HepG2 (cell line): ENCODE results near the gene SLC4A5. TPM values are rescaled to one million over a fixed set of nuclear protein-coding genes. Genes with fewer than 3 reads are reported as not detected.
A peak's percentile ranks its signal among the peaks of the same experiment; 100 is the strongest.

ENCODE experiments used
- BCL6 ChIP-seq: IDR thresholded peaks from 2 replicates; pipeline ENCODE4 v1.6.1; 2016; ENCODE audit warnings: missing genetic modification reagents, missing compliant biosample characterization
- CBFB ChIP-seq: sonication (generic); formaldehyde crosslinking; IDR thresholded peaks from 2 replicates; pipeline ENCODE4 v1.4.0; 2020; ENCODE audit warnings: missing genetic modification reagents
- FOXA1 ChIP-seq, 2 experiments: fragments of 450-650 bp in 1 of 2; sonication (generic) in 1 of 2; formaldehyde crosslinking in 1 of 2; IDR thresholded peaks; 2 replicates each; pipeline versions ENCODE4 v1.4.0 to v1.6.1; 2016 to 2020; ENCODE audit warnings: missing genetic modification reagents in 1 of 2
- FOXP1 ChIP-seq, 2 experiments: fragments of 450-650 bp in 1 of 2; IDR thresholded peaks; 2 replicates each; pipeline ENCODE4 v1.6.1; 2017 to 2018; ENCODE audit warnings: antibody characterized with exemption in 1 of 2
- HIVEP1 ChIP-seq: sonication (generic); formaldehyde crosslinking; IDR thresholded peaks from 2 replicates; pipeline ENCODE4 v1.4.0; 2020; ENCODE audit warnings: mild to moderate bottlenecking, missing genetic modification reagents
- MAFK ChIP-seq, 2 experiments: IDR thresholded peaks in 1 of 2; conservative IDR thresholded peaks in 1 of 2; 2 replicates each; pipeline ENCODE4 v1.6.1; 2011; ENCODE audit warnings: improper control_type of control experiment in 2 of 2, low read length in 2 of 2
- NFRKB ChIP-seq: fragments of 450-650 bp; IDR thresholded peaks from 2 replicates; pipeline ENCODE4 v1.6.1; 2017
- ONECUT2 ChIP-seq: sonication (generic); formaldehyde crosslinking; IDR thresholded peaks from 2 replicates; pipeline ENCODE4 v1.4.0; 2020; ENCODE audit warnings: missing genetic modification reagents
- POLR2G ChIP-seq: fragments of 200-400 bp; formaldehyde crosslinking; IDR thresholded peaks from 2 replicates; pipeline ENCODE4 v1.6.1; 2018; ENCODE audit warnings: mild to moderate bottlenecking, low read depth, low read length, moderate library complexity
- SAP130 ChIP-seq: IDR thresholded peaks from 2 replicates; pipeline ENCODE4 v1.6.1; 2016; ENCODE audit warnings: low read depth
- SUZ12 ChIP-seq: fragments of 150-350 bp; IDR thresholded peaks from 2 replicates; pipeline ENCODE4 v1.6.1; 2014; ENCODE audit warnings: low read depth, low read length
- TAF15 ChIP-seq: fragments of 200-400 bp; formaldehyde crosslinking; IDR thresholded peaks from one replicate; pipeline ENCODE4 v1.6.1; 2018; ENCODE audit warnings: mild to moderate bottlenecking, low read depth, low read length; ENCODE audit not compliant: poor library complexity, severe bottlenecking
- WIZ ChIP-seq: sonication (generic); formaldehyde crosslinking; IDR thresholded peaks from 2 replicates; pipeline ENCODE4 v1.5.1; 2020; ENCODE audit warnings: mild to moderate bottlenecking, missing genetic modification reagents
- ZNF20 ChIP-seq: sonication (generic); formaldehyde crosslinking; IDR thresholded peaks from 2 replicates; pipeline ENCODE4 v1.4.0; 2020; ENCODE audit warnings: mild to moderate bottlenecking, moderate library complexity, missing genetic modification reagents
- ZNF432 ChIP-seq: sonication (generic); formaldehyde crosslinking; IDR thresholded peaks from 2 replicates; pipeline ENCODE4 v1.5.0; 2020; ENCODE audit warnings: missing genetic modification reagents, mild to moderate bottlenecking, borderline replicate concordance
- ZNF552 ChIP-seq: sonication (generic); formaldehyde crosslinking; IDR thresholded peaks from 2 replicates; pipeline ENCODE4 v1.9.0; 2022; ENCODE audit warnings: missing genetic modification reagents, mild to moderate bottlenecking, borderline replicate concordance
- ZNF558 ChIP-seq: sonication (generic); formaldehyde crosslinking; IDR thresholded peaks from 2 replicates; pipeline ENCODE4 v1.9.0; 2022; ENCODE audit warnings: mild to moderate bottlenecking, missing genetic modification reagents, borderline replicate concordance
- ZNF589 ChIP-seq: sonication (generic); formaldehyde crosslinking; conservative IDR thresholded peaks from 2 replicates; pipeline ENCODE4 v1.8.0; 2022; ENCODE audit warnings: mild to moderate bottlenecking, moderate library complexity, missing genetic modification reagents
- ZNF616 ChIP-seq: sonication (generic); formaldehyde crosslinking; IDR thresholded peaks from 2 replicates; pipeline ENCODE4 v1.5.0; 2020; ENCODE audit warnings: low read depth, mild to moderate bottlenecking, missing genetic modification reagents
- ZNF660 ChIP-seq: sonication (generic); formaldehyde crosslinking; IDR thresholded peaks from 2 replicates; pipeline ENCODE4 v1.5.1; 2020; ENCODE audit warnings: mild to moderate bottlenecking, low read depth, missing genetic modification reagents, borderline replicate concordance
- ZSCAN22 ChIP-seq: sonication (generic); formaldehyde crosslinking; IDR thresholded peaks from 2 replicates; pipeline ENCODE4 v1.4.0; 2020; ENCODE audit warnings: mild to moderate bottlenecking, missing genetic modification reagents
- polyA plus RNA-seq, 8 experiments: library from polyadenylated mRNA; depleted of rRNA in 3 of 8; stranded (reverse) in 7 of 8; unstranded in 1 of 8; fragments of >200 nt; fragmentation: Illumina TruSeq in 4 of 8; extraction: Trizol in 4 of 8; gene quantifications; 2 replicates each; pipeline versions ENCODE4 v1.2.1 to v1.2.3, GENCODE V29; 2011 to 2016; ENCODE audit warnings: low read depth in 4 of 8, missing spikeins in 1 of 8, mixed read lengths in 1 of 8; ENCODE audit not compliant: insufficient read depth in 1 of 8
- total RNA-seq, 5 experiments: library from RNA; depleted of rRNA; stranded (reverse); fragments of >200 nt; fragmentation: Illumina TruSeq; extraction: Trizol; gene quantifications; 2 replicates each; pipeline ENCODE4 v1.2.3, GENCODE V29; 2016; ENCODE audit warnings: low read depth in 1 of 5
- TF ChIP-seq, protein P1 (sequence below): sonication (generic); formaldehyde crosslinking; IDR thresholded peaks from 2 replicates; pipeline ENCODE4 v1.5.0; 2020; ENCODE audit warnings: missing genetic modification reagents
- TF ChIP-seq, protein P2 (sequence below): sonication (generic); formaldehyde crosslinking; IDR thresholded peaks from 2 replicates; pipeline ENCODE4 v1.4.0; 2020; ENCODE audit warnings: mild to moderate bottlenecking, missing genetic modification reagents
- TF ChIP-seq, protein P3 (sequence below): fragments of 450-650 bp; IDR thresholded peaks from 2 replicates; pipeline ENCODE4 v1.6.1; 2017

The SLC4A5 gene
- total and polyA plus RNA-seq, 2 of the 13 experiments (the other 11 are each of a cell fraction or from before 2014, with no cell fraction given): 0.50 TPM; not detected in 1

DNA sequence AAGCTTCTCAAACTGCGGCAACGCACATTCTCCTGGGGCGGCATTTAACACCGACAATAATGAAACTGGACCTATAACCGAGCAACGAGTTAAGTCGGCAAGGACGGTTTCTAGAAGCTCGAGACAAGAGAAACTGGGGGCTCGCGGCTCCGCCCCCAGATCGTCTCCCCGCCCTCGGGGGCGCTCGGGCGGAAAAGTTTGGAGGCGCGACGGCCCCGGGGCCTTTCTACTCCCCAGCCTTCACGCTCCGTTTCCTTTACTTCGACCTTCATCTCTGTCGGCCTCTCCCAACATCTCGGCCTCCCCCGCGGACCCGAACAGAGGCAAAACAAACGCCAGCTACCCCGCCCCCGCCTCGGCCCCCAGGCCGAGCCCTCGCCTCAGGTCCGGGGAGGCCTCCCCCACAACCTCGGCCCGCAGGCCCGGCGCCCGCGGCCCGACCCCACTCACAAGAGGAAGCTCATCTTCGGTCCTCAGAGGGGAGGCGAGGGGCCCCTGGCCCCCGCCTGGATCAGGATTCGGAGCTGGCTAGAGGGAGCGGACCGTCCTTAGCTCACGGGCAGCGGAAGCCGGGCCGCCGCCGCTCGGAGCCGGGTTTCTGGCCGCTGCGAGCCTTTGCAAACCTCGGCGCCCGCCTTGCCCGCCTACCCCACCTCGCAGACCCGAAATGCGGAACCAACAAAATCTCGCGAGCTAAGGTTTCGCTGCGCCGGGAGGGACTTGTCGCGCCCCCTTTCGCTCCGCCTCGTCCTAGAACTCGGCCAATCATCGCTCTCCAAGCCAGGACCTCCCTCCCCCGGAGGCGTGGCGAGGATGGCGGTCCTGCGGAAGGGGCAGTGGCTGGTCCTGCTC lies 164.8 kb downstream of the SLC4A5 start, which contains the start of gene MOB1A (continued):
- TF ChIP-seq ONECUT2 (CRISPR knock-in tag): no peak
- 0 out of 2 replicates have a peak, but pooled peaks have one; percentile 23 for TF ChIP-seq ZNF616 (CRISPR knock-in tag)
- TF ChIP-seq CBFB: 0 out of 2 replicates have a peak, but pooled peaks have one; percentile 24
- TF ChIP-seq TAF15: peak; percentile 68
- TF ChIP-seq ZNF20: no peak
- no peak for TF ChIP-seq SUZ12
- TF ChIP-seq, protein P1, sequence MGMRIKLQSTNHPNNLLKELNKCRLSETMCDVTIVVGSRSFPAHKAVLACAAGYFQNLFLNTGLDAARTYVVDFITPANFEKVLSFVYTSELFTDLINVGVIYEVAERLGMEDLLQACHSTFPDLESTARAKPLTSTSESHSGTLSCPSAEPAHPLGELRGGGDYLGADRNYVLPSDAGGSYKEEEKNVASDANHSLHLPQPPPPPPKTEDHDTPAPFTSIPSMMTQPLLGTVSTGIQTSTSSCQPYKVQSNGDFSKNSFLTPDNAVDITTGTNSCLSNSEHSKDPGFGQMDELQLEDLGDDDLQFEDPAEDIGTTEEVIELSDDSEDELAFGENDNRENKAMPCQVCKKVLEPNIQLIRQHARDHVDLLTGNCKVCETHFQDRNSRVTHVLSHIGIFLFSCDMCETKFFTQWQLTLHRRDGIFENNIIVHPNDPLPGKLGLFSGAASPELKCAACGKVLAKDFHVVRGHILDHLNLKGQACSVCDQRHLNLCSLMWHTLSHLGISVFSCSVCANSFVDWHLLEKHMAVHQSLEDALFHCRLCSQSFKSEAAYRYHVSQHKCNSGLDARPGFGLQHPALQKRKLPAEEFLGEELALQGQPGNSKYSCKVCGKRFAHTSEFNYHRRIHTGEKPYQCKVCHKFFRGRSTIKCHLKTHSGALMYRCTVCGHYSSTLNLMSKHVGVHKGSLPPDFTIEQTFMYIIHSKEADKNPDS (CRISPR knock-in tag): no peak; the same call in 1 of the 2 replicates
- peak; percentile 95 for TF ChIP-seq SAP130 (CRISPR knock-in tag)
- TF ChIP-seq, protein P2, sequence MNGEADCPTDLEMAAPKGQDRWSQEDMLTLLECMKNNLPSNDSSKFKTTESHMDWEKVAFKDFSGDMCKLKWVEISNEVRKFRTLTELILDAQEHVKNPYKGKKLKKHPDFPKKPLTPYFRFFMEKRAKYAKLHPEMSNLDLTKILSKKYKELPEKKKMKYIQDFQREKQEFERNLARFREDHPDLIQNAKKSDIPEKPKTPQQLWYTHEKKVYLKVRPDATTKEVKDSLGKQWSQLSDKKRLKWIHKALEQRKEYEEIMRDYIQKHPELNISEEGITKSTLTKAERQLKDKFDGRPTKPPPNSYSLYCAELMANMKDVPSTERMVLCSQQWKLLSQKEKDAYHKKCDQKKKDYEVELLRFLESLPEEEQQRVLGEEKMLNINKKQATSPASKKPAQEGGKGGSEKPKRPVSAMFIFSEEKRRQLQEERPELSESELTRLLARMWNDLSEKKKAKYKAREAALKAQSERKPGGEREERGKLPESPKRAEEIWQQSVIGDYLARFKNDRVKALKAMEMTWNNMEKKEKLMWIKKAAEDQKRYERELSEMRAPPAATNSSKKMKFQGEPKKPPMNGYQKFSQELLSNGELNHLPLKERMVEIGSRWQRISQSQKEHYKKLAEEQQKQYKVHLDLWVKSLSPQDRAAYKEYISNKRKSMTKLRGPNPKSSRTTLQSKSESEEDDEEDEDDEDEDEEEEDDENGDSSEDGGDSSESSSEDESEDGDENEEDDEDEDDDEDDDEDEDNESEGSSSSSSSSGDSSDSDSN (CRISPR knock-in tag): peak; percentile 95
- TF ChIP-seq MAFK (conservative IDR thresholded peaks at IDR 0.05 in 1 of 2, IDR thresholded peaks at IDR 0.05 in 1 of 2; ENCODE audit: low read length in 2 of 2): 0 out of 4 replicates have a peak, but pooled peaks of 1 of the 2 experiments have one; percentile 14
- no peak for TF ChIP-seq ZNF432 (CRISPR knock-in tag)
- peak; percentile 44; the same call in 1 of the 2 replicates for TF ChIP-seq BCL6 (CRISPR knock-in tag)
- no peak for TF ChIP-seq ZNF589 (CRISPR knock-in tag)
- TF ChIP-seq POLR2G: peak; percentile 99
- no peak for TF ChIP-seq ZNF552 (CRISPR knock-in tag)
- TF ChIP-seq ZNF558 (CRISPR knock-in tag): peak; percentile 94; the same call in 1 of the 2 replicates
- TF ChIP-seq ZSCAN22 (CRISPR knock-in tag): no peak
- TF ChIP-seq NFRKB: no peak
- TF ChIP-seq, protein P3, sequence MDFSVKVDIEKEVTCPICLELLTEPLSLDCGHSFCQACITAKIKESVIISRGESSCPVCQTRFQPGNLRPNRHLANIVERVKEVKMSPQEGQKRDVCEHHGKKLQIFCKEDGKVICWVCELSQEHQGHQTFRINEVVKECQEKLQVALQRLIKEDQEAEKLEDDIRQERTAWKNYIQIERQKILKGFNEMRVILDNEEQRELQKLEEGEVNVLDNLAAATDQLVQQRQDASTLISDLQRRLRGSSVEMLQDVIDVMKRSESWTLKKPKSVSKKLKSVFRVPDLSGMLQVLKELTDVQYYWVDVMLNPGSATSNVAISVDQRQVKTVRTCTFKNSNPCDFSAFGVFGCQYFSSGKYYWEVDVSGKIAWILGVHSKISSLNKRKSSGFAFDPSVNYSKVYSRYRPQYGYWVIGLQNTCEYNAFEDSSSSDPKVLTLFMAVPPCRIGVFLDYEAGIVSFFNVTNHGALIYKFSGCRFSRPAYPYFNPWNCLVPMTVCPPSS: no peak
- no peak for TF ChIP-seq FOXP1 (IDR thresholded peaks at IDR 0.05)
- TF ChIP-seq FOXP1 (CRISPR knock-in tag; IDR thresholded peaks at IDR 0.05): 0 out of 2 replicates have a peak, but pooled peaks have one; percentile 2
- no peak; the same call in none of the 2 replicates for TF ChIP-seq WIZ (CRISPR knock-in tag)
- TF ChIP-seq ZNF660: no peak
- TF ChIP-seq HIVEP1 (CRISPR knock-in tag): 0 out of 2 replicates have a peak, but pooled peaks have one; percentile 9
- no peak for TF ChIP-seq FOXA1 (IDR thresholded peaks at IDR 0.05)
- peak; percentile 4; the same call in 1 of the 2 replicates for TF ChIP-seq FOXA1 (CRISPR knock-in tag; IDR thresholded peaks at IDR 0.05)
